ENCODE measurements around the gene LPAR3. TPM values are rescaled to one million over a fixed set of nuclear protein-coding genes. Genes with fewer than 3 reads are reported as not detected.

Gene LPAR3
- total RNA-seq, 1 experiment from 2014 or later: not detected

GRCh38 chr1:84899969-84900368 is 7.0 kb upstream of the LPAR3 start:
- Histone ChIP-seq H3K79me2 (ENCODE audit: low read depth) (no peaks in the 10 kb centered on the region), H3F3A (ENCODE audit: insufficient read depth, low read depth) (no peaks in the 10 kb centered on the region), H3K27me3 (ENCODE audit: insufficient read depth, low read depth) (no peaks in the 10 kb centered on the region), H4K20me1 (ENCODE audit: insufficient read depth) (no peaks in the 10 kb centered on the region), H3K27ac (no peak overlapping the region), H2AFZ (no peak overlapping the region), H3K36me3 (ENCODE audit: low read depth) (no peaks in the 10 kb centered on the region), H3K9me3 (ENCODE audit: insufficient read depth, low read depth) (peaks cover 5% of the 10 kb centered on the region; the same call in 1 of the 2 replicates), H3K9me2 (ENCODE audit: insufficient read depth) (no peaks in the 10 kb centered on the region), H3K4me2 (no peak overlapping the region), H3K4me3 (no peak overlapping the region), H3K4me1 (replicated peaks; ENCODE audit: insufficient read depth) (no peaks in the 10 kb centered on the region)
- intact Hi-C loops (cut with micrococcal nuclease; ENCODE audit: unreplicated experiment): no loop called here
- no peak for DNase-seq
- CTCF ChIA-PET: no interaction called here
- POLR2A ChIA-PET (ENCODE audit: unreplicated experiment): no interaction called here
- TF ChIP-seq, protein P1, sequence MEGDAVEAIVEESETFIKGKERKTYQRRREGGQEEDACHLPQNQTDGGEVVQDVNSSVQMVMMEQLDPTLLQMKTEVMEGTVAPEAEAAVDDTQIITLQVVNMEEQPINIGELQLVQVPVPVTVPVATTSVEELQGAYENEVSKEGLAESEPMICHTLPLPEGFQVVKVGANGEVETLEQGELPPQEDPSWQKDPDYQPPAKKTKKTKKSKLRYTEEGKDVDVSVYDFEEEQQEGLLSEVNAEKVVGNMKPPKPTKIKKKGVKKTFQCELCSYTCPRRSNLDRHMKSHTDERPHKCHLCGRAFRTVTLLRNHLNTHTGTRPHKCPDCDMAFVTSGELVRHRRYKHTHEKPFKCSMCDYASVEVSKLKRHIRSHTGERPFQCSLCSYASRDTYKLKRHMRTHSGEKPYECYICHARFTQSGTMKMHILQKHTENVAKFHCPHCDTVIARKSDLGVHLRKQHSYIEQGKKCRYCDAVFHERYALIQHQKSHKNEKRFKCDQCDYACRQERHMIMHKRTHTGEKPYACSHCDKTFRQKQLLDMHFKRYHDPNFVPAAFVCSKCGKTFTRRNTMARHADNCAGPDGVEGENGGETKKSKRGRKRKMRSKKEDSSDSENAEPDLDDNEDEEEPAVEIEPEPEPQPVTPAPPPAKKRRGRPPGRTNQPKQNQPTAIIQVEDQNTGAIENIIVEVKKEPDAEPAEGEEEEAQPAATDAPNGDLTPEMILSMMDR (conservative IDR thresholded peaks at IDR 0.05): no peak
- no peak for TF ChIP-seq EZH2 (IDR thresholded peaks at IDR 0.05; ENCODE audit: low read depth)
- BruUV-seq (replicated peaks): no TSS peak

DNA sequence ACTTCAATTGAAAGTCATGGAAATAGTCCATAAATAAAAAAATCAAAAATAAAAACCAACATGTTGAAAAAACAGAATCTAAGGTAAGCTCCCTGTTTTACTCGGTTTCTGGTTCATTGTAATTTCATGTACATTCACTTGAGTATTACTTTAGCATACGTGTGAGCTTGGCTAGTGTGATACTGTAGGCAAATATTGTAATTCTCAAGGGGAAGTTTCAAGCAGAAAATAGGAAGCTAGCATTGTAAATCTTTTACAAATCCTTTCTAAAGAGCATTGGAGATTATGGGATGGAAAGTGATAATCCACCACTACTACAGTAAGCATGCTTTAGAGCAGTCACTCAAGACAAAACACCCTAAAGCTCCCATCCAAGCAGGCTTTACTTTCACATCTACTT is 3.3 kb upstream of the LPAR3 start:
- Histone ChIP-seq H3F3A (ENCODE audit: insufficient read depth, low read depth) (no peaks in the 10 kb centered on the region), H3K79me2 (ENCODE audit: low read depth) (no peaks in the 10 kb centered on the region), H3K27me3 (ENCODE audit: insufficient read depth, low read depth) (no peaks in the 10 kb centered on the region), H4K20me1 (ENCODE audit: insufficient read depth) (no peaks in the 10 kb centered on the region), H3K4me3 (no peak overlapping the region), H3K36me3 (ENCODE audit: low read depth) (no peaks in the 10 kb centered on the region), H3K27ac (no peak overlapping the region), H3K9me2 (ENCODE audit: insufficient read depth) (no peaks in the 10 kb centered on the region), H2AFZ (no peak overlapping the region), H3K4me1 (replicated peaks; ENCODE audit: insufficient read depth) (no peaks in the 10 kb centered on the region), H3K9me3 (ENCODE audit: insufficient read depth, low read depth) (no peaks in the 10 kb centered on the region), H3K4me2 (no peak overlapping the region)
- TF ChIP-seq EZH2 (IDR thresholded peaks at IDR 0.05; ENCODE audit: low read depth): no peak
- TF ChIP-seq, protein P1 (conservative IDR thresholded peaks at IDR 0.05): no peak
- POLR2A ChIA-PET (ENCODE audit: unreplicated experiment): no interaction called here
- BruUV-seq (replicated peaks): no TSS peak
- CTCF ChIA-PET: no interaction called here
- intact Hi-C loops (cut with micrococcal nuclease; ENCODE audit: unreplicated experiment): no loop called here
- no peak for DNase-seq

DNA sequence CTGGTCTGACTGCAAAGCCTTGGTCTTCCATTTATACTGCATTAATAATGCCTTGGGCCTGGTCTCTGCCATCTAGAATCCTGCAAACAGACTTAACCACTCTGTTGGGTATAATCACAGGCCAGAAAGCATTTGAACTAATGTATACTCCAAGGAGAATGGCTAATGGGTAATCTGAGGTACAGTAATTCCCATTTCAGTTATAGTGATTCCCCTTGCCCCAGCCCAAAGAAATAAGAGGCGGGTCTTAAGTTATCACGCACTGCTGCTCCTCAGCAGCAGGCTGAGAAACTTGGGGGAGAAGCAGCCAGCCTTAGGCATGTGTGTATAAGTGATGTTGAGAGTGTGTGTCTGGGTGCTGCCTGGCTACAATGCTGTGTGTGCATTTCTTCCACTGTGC is 2.4 kb downstream of the LPAR3 start:
- H3K27ac ChIP-seq: no peak overlapping the region
- no peaks in the 10 kb centered on the region for H3K9me2 ChIP-seq (ENCODE audit: insufficient read depth)

More for the DNA sequence above, 2.4 kb downstream of the LPAR3 start:
- intact Hi-C loops (cut with micrococcal nuclease; ENCODE audit: unreplicated experiment): no loop called here
- no peaks in the 10 kb centered on the region for H3F3A ChIP-seq (ENCODE audit: insufficient read depth, low read depth)
- no TSS peak for BruUV-seq (replicated peaks)
- no peaks in the 10 kb centered on the region for H3K36me3 ChIP-seq (ENCODE audit: low read depth)
- DNase-seq: no peak
- TF ChIP-seq, protein P1 (conservative IDR thresholded peaks at IDR 0.05): no peak
- TF ChIP-seq EZH2 (IDR thresholded peaks at IDR 0.05; ENCODE audit: low read depth): no peak
- POLR2A ChIA-PET (ENCODE audit: unreplicated experiment): no interaction called here
- H2AFZ ChIP-seq: no peak overlapping the region
- no peaks in the 10 kb centered on the region for H4K20me1 ChIP-seq (ENCODE audit: insufficient read depth)
- H3K4me2 ChIP-seq: no peak overlapping the region
- H3K9me3 ChIP-seq (ENCODE audit: insufficient read depth, low read depth): no peaks in the 10 kb centered on the region
- H3K4me3 ChIP-seq: no peak overlapping the region
- CTCF ChIA-PET: no interaction called here
- no peaks in the 10 kb centered on the region for H3K79me2 ChIP-seq (ENCODE audit: low read depth)
- no peaks in the 10 kb centered on the region for H3K27me3 ChIP-seq (ENCODE audit: insufficient read depth, low read depth)
- H3K4me1 ChIP-seq (replicated peaks; ENCODE audit: insufficient read depth): peaks cover 4% of the 10 kb centered on the region; the same call in 1 of the 2 replicates

Data from PC-9 (cell line).